Gastrocnemius medialis (tissue), 4 donors: ENCODE measurements around the gene COPS2. TPM values are rescaled to one million over a fixed set of nuclear protein-coding genes. Genes with fewer than 3 reads are reported as not detected.

ENCODE experiments used
- ATAC-seq, 2 donors: fragments of 150-250 bp; one replicate each; pipeline ENCODE4 v1.9.1; 2016
- DNase-seq, 2 donors: peaks; one replicate each; pipeline ENCODE4 v3.0.0-alpha.2; 2019
- H3K27ac ChIP-seq, 4 donors: fragments of 200-600 bp; sonication (generic); 1 replicate in 1 of 4; 2 replicates in 3 of 4; pipeline ENCODE4 v1.5.1; 2016 to 2018; ENCODE audit warnings: mild to moderate bottlenecking in 2 of 4, moderate library complexity in 1 of 4
- H3K27me3 ChIP-seq, 3 donors: fragments of 200-600 bp; sonication (generic) in 2 of 3; 1 replicate in 1 of 3; 2 replicates in 2 of 3; pipeline versions ENCODE4 v1.5.1 to v1.6.0; 2016 to 2019; ENCODE audit warnings: mild to moderate bottlenecking in 1 of 3, moderate library complexity in 1 of 3
- H3K36me3 ChIP-seq, 2 donors: fragments of 200-600 bp; sonication (generic) in 1 of 2; one replicate each; pipeline ENCODE4 v1.5.1; 2017 to 2018
- H3K4me1 ChIP-seq, 2 donors: fragments of 200-600 bp; sonication (generic) in 1 of 2; one replicate each; pipeline ENCODE4 v1.5.1; 2016 to 2017; ENCODE audit warnings: mild to moderate bottlenecking in 2 of 2
- H3K4me3 ChIP-seq, 4 donors: fragments of 200-600 bp; sonication (generic) in 3 of 4; 1 replicate in 1 of 4; 2 replicates in 3 of 4; pipeline ENCODE4 v1.5.1; 2016 to 2019; ENCODE audit warnings: mild to moderate bottlenecking in 2 of 4
- H3K9me3 ChIP-seq, 3 donors: fragments of 200-600 bp; sonication (generic) in 2 of 3; 1 replicate in 1 of 3; 2 replicates in 2 of 3; pipeline ENCODE4 v1.5.1; 2016 to 2019
- CTCF ChIP-seq, 5 experiments: fragments of 450-650 bp in 3 of 5; fragments of 200-600 bp in 2 of 5; sonication (generic) in 2 of 5; IDR thresholded peaks in 4 of 5; conservative IDR thresholded peaks in 1 of 5; 1 replicate in 4 of 5; 2 replicates in 1 of 5; pipeline ENCODE4 v1.5.1; 2016 to 2019; ENCODE audit warnings: antibody characterized with exemption in 5 of 5, mild to moderate bottlenecking in 3 of 5, moderate library complexity in 3 of 5
- POLR2A ChIP-seq, 2 donors: fragments of 450-650 bp; IDR thresholded peaks; one replicate each; pipeline ENCODE4 v1.6.1; 2017; ENCODE audit warnings: antibody characterized with exemption in 2 of 2, mild to moderate bottlenecking in 2 of 2, moderate library complexity in 2 of 2
- in situ Hi-C, 4 donors: fragments of 200-750 bp; cut with MboI; loops; one replicate each; pipeline versions ENCODE4 v1.15.0 to v1.8.0; 2017; ENCODE audit warnings: low sequenced_read_pairs in 4 of 4
- intact Hi-C: fragments of 100-400 bp; cut with DNase I; formaldehyde crosslinking; loops from one replicate; pipeline ENCODE4 v1.15.1; 2023; ENCODE audit warnings: low total_unique reads
- total RNA-seq, 4 donors: library from RNA; depleted of rRNA; stranded (reverse); fragments of >200 nt; gene quantifications; one replicate each; pipeline versions ENCODE4 v1.1.0 to v1.2.3, GENCODE V29; 2016

Gene COPS2
- total RNA-seq, 4 donors from 2014 or later = 69.5 to 98.2 (median 93.2) TPM

DNA sequence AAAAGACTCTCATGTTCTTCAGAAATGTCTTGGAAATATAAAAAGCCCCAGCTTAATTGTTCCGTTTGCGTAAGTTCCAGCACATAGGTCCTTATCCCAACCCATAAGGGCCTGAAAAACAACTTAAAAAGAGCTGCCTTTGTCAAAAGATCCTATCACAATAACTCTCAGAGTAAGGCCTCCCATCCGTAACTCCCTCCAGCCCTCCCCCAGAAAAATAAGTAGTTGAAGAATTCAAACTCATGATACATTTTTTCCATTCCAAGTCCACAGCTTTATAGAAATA lies 71.2 kb downstream of the COPS2 start:
- ATAC-seq (no peak), DNase-seq (no peak)
- intact Hi-C loops = no loop called here
- TF ChIP-seq POLR2A (IDR thresholded peaks at IDR 0.05) (no peak), CTCF (IDR thresholded peaks at IDR 0.05 in 4 of 5, conservative IDR thresholded peaks at IDR 0.05 in 1 of 5) (no peak)
- Histone ChIP-seq H3K27me3 (no peaks in the 10 kb centered on the region), H3K36me3 (no peaks in the 10 kb centered on the region), H3K9me3 (no peaks in the 10 kb centered on the region), H3K4me3 (no peak overlapping the region), H3K4me1 (no peaks in the 10 kb centered on the region), H3K27ac (no peak overlapping the region)
- in situ Hi-C loops = no loop called here

GRCh38 chr15:49083401-49084284 lies 71.8 kb downstream of the COPS2 start:
- no peaks in the 10 kb centered on the region for H3K36me3 ChIP-seq
- no peak for ATAC-seq
- intact Hi-C loops (no loop called here), in situ Hi-C loops (no loop called here)
- H3K4me3 ChIP-seq = no peak overlapping the region
- no peak overlapping the region for H3K27ac ChIP-seq
- H3K9me3 ChIP-seq = no peaks in the 10 kb centered on the region
- H3K4me1 ChIP-seq = no peaks in the 10 kb centered on the region
- no peaks in the 10 kb centered on the region for H3K27me3 ChIP-seq
- TF ChIP-seq CTCF (IDR thresholded peaks at IDR 0.05 in 4 of 5, conservative IDR thresholded peaks at IDR 0.05 in 1 of 5) = no peak
- TF ChIP-seq POLR2A (IDR thresholded peaks at IDR 0.05) = no peak
- DNase-seq = no peak

- H3K27ac ChIP-seq = no peak overlapping the region
- in situ Hi-C loops (no loop called here), intact Hi-C loops (no loop called here)
- no peak for DNase-seq
- no peak overlapping the region for H3K4me3 ChIP-seq
- no peaks in the 10 kb centered on the region for H3K4me1 ChIP-seq
- TF ChIP-seq CTCF (IDR thresholded peaks at IDR 0.05 in 4 of 5, conservative IDR thresholded peaks at IDR 0.05 in 1 of 5) = no peak
- TF ChIP-seq POLR2A (IDR thresholded peaks at IDR 0.05) = no peak
- no peaks in the 10 kb centered on the region for H3K36me3 ChIP-seq
- H3K27me3 ChIP-seq = no peaks in the 10 kb centered on the region
- ATAC-seq = no peak
- H3K9me3 ChIP-seq = no peaks in the 10 kb centered on the region
Measured at GRCh38 chr15:49082960-49083359, 72.4 kb downstream of the COPS2 start.

GRCh38 chr15:49079340-49080039 lies 75.9 kb downstream of the COPS2 start:
- no peak overlapping the region for H3K27ac ChIP-seq
- no peaks in the 10 kb centered on the region for H3K9me3 ChIP-seq
- TF ChIP-seq CTCF (IDR thresholded peaks at IDR 0.05 in 4 of 5, conservative IDR thresholded peaks at IDR 0.05 in 1 of 5) (no peak), POLR2A (IDR thresholded peaks at IDR 0.05) (no peak)
- no peak overlapping the region for H3K4me3 ChIP-seq
- in situ Hi-C loops (no loop called here), intact Hi-C loops (no loop called here)
- ATAC-seq = no peak
- H3K4me1 ChIP-seq = no peaks in the 10 kb centered on the region
- no peak for DNase-seq
- no peaks in the 10 kb centered on the region for H3K27me3 ChIP-seq
- H3K36me3 ChIP-seq = no peaks in the 10 kb centered on the region
